Stimulated activated CD4-positive, alpha-beta T cell treated with anti-CD3 and anti-CD28 coated beads, Interleukin-15, amount 100 ng/mL, for 1 hour (primary cell): ENCODE results near the gene MCAM.

Experiments used
- DNase-seq, 2 donors: peaks; one replicate each; pipeline ENCODE4 v3.0.0-alpha.2; 2020; ENCODE audit warnings: low read depth in 1 of 2, low spot score in 1 of 2

MCAM gene

GRCh38 chr11:119309953-119310681, 6.8 kb downstream of the MCAM start:
- no peak for DNase-seq

GRCh38 chr11:119309411-119309810, 7.5 kb downstream of the MCAM start:
- no peak for DNase-seq

DNA sequence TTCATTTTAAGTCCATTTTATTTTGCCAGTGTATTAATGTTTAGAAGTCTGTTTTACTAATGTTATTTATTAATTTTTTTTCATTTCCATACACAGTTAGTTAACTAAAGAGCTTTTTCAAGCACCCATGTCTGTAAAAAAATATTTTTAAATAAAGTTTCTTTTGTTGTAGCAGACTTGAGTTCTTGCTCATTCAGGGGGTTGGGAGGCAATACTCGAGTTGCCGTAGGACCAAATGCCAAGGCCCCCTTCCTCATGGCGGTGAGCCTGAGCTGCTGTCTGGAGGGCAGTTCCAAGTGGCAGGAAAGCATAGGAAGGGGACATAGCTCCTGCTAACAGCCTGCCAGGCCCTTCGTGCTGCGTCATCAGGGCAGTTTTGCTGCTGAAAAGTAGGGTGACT, 9.0 kb downstream of the MCAM start:
- no peak for DNase-seq

GRCh38 chr11:119307219-119307618, 9.7 kb downstream of the MCAM start:
- DNase-seq = no peak

DNA sequence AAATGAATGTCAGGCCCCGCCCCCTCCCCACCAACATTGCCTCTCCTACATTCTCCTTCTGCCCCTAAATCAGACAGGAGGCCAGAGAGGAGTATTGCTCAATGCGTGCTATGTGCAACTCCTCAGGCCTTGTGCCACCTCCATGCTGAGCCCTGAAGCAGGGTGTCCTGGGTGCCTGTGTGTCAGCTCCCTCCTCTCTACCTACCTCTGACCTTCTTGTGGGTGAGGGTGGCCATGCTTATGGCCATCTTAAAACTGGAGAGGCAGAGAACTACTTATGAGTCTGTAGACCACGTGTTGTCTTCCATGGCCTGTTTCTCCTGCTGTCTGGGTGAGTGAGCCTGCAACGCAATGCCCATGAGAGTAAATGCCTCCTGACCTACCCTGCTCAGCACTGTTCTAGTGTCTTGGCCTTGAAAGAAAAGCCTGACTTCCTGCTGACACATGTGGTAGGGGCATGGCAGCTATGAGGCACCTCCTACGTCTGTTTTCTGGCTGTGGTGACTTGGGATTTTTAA, 10.5 kb downstream of the MCAM start:
- DNase-seq = no peak

DNA sequence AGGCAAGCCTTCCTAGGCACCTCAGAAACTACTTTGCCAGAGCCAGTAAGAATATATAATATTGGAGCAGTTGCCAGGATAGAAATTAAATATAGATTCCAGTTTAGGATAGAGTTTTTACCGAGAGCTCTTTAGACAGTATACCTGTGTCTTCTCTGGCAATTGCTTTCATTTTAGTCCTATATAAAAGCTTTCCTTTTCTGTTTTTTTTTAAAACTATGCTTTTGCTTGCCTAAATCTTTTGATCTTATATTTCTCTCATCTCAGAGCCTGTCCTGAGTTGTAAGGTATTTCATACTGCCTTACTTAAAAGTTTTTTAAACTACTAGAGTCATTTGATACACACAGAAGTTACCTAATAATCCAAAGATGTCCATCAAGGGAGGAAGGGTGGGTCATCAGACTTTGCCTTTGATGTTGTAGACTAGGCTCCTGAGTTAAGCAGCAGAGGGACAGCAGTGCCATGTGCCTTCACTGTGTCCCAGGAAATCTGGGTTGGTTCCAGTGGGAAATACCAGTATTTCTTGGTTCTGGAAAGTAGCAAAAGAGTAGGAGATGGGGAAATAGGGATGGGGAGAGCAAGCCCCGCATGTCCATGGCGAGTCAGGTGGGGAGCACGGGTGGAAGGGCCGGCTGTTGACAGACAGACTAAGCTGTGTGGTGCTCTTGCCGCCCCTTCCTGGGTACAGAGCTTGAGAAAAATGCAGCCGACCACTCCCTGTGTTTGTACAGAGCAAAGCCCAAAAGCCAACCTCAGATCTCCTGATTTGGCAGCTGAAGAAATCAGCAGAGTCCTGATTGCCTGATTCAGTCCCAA, 11.2 kb downstream of the MCAM start:
- DNase-seq = no peak

DNA sequence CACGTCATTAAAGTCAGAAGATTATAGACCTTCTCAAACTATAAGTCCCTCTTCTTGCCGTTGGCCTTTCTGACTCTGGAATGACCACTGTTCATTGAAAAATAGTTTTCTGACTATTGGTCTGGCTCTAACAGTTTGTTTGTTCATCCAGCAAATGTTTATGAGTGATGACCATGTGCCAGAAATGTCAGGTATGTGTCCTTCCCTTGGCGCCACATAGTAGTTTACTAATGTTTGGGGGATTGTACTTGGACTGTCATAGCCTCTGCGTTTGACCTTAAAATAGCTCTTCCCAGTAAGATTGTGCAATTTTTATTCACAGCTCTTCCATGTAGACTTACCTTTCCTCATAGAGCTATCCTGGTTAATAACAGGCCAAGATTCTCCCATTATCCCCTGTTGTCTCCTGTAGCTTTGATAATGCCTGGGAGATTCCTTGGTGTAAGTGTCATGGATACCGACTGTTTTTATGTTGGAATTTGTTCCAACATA, 13.7 kb downstream of the MCAM start:
- no peak for DNase-seq

- no peak for DNase-seq
Observed at GRCh38 chr11:119300198-119300964, 16.5 kb downstream of the MCAM start.

DNA sequence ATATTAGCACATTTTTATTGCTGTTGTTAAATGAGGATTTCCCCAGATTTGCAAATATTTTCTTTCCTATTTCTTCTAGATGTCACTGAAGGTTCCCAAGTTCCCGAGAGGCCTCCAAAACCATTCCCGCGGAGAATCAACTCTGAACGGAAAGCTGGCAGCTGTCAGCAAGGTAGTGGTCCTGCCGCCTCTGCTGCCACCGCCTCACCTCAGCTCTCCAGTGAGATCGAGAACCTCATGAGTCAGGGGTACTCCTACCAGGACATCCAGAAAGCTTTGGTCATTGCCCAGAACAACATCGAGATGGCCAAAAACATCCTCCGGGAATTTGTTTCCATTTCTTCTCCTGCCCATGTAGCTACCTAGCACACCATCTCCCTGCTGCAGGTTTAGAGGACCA, 17.5 kb downstream of the MCAM start:
- no peak for DNase-seq

DNA sequence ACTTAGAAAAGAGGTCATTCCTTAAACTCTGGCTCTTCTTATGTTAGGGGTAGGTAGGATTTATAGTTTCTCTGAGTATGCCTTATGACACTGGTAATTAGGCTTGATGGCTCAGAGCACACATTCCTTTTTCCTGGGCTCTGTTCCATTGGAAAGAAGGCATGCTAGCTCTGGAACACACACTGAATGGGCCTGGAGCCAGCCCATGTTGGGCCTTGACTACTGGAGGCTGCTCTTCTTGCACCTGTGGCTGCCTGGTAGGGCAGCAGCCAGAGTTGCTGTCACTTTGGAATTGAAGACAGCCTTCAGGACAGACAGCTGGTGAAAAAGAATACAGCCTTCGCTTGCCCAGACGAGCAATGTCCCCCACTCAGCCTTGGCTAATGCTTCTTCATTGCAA, 18.2 kb downstream of the MCAM start:
- no peak for DNase-seq

- no peak for DNase-seq
Observed at GRCh38 chr11:119297938-119298337, 19.0 kb downstream of the MCAM start.

GRCh38 chr11:119295178-119295577, 21.8 kb downstream of the MCAM start:
- no peak for DNase-seq

DNA sequence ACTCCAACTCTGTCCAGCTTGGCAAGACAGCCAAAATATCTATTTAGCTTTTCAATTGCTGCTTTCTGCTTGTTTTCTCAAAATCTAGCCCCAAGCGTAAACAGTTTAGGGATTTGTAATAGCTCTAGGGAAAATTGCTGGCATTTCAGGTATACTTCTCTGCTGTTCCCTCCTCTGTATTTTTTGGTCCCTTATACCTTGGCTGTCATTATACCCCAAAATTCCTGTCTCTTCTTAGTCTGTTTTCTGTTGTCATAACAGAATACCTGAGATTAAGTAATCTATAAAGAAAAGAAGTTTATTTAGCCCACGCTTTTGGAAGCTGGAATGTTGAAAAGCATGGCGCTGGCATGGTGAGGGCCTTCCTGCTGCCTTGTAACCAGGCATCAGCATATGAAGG, 23.5 kb downstream of the MCAM start:
- no peak for DNase-seq

GRCh38 chr11:119290894-119291497, 25.9 kb downstream of the MCAM start:
- no peak for DNase-seq

GRCh38 chr11:119288219-119288618, 28.7 kb downstream of the MCAM start:
- DNase-seq = no peak

GRCh38 chr11:119285431-119285830, 31.5 kb downstream of the MCAM start:
- no peak for DNase-seq

DNA sequence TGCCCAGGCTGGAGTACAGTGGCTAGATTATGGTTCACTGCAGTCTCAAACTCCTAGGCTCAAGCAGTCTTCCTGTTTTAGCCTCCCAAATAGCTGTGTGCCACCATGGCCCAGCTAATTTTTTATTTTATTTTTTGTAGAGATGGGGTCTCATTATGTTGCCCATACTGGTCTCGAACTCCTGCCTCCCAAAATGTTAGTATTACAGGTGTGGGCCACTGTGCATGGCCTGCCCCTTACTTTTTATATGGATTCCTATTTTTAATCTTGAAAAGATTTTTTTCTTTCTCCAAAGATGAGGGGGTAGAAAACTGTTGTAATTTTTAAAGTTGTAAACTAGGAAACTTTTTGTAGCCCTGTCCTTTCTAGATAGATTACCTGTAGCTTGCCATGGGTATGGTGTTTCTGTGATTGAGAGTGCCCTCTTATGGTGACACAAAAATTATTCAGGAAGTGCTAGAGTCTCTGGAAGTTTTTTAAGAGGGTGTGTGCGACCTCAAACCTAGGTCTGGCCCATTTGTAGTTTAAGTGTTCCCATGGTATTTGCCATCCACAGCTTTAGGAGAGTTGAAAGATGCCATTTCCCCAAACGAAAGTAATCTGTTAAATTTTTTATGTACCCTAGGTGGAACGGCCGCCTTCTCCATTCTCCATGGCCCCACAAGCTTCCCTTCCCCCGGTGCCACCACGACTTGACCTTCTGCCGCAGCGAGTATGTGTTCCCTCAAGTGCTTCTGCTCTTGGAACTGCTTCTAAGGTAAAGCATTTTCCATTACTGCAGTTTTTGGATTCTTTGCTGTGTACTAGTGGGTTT, 32.4 kb downstream of the MCAM start:
- DNase-seq = no peak

DNA sequence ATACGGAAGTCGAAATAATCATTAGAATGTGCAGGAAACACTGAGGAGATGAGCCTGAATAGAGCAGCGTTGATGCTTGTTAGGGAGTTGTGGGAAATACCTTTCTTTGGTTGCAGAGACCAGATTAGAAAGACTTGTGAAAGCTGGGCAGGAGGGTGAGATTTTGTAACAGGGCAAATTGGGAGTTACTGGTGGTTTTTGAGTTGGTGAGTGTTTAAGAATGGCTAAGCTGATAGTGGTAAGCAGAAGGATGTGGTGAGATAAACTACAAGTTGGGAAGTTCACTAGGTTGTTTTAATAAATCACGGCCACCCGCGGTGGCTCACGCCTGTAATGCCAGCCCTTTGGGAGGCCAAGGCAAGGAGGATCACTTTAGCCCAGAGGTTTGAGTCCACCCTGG, 34.4 kb downstream of the MCAM start:
- no peak for DNase-seq

DNA sequence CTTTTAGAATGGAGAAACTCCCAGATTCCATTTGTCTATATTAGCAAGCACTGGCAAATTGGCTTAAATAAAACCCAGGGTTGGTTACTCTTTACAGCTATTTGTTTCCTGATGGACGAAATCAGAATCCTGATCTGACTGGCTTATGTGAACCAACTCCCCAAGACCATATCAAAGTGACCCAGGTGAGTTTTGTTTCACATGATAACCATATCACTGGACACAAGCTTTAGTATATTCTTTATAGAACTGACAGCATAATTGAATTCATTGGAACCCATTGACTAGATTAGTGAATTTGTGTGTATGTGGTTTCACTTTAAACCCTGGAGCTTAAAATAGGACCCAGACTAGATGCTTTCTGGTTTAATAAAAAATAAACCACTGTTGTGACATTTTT, 39.3 kb downstream of the MCAM start:
- no peak for DNase-seq

- no peak for DNase-seq
Observed at GRCh38 chr11:119273721-119274120, 43.2 kb downstream of the MCAM start.
